NCI-H2196 treated with DMSO at 0.1 percent for 48 hours (cell line): ENCODE data around the gene TENM3.
A peak's percentile ranks its signal among the peaks of the same experiment; 100 is the strongest.

Experiments used
- DNase-seq: peaks from one replicate; lab custom pipeline; 2025; ENCODE audit not compliant: unreplicated experiment; lab: John Stamatoyannopoulos, UW

Gene TENM3

DNA sequence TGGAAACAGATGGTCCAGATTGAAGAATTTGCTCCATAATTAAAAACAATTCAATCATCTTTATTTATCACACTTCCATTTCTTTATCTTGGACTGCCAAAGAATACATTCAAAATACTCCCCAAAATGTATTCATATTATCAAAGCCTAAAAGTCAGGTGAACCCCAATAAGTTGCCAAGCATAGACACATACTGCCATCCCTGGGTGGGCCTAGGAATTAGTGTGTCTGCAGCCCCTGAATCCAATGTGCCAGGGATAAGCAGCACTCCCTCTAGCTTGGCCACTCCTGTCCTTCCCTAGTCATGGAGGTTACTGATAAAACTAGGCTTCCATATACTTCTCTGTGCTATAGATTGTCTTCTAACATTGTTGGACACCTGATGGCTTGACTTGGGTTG is 199.9 kb downstream of the TENM3 start:
- no peak for DNase-seq

DNA sequence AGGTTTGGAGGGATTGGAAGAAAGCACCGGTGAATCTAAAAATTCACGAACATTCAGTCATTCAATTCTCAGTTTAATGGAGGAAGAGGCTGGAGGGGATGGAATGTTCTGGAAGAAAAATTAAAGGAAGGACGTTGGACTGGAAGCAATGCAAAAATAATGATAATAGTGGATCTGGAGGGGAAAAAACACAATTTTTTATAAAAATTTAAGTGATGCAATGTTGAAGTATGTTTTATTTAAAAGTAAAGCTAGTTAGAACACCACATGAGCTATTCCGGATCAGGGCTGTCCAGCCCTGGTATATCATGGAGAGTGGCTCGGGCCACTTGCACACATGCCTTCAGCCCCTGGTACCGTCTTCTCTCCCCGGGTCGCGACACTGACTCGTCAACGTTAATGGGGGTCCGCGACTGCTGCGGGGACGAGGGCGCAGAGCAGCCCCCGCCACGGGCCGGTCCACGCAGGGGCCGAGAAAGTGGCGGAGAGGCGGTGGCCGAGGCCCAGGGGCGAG is 204.6 kb downstream of the TENM3 start:
- no peak for DNase-seq

DNA sequence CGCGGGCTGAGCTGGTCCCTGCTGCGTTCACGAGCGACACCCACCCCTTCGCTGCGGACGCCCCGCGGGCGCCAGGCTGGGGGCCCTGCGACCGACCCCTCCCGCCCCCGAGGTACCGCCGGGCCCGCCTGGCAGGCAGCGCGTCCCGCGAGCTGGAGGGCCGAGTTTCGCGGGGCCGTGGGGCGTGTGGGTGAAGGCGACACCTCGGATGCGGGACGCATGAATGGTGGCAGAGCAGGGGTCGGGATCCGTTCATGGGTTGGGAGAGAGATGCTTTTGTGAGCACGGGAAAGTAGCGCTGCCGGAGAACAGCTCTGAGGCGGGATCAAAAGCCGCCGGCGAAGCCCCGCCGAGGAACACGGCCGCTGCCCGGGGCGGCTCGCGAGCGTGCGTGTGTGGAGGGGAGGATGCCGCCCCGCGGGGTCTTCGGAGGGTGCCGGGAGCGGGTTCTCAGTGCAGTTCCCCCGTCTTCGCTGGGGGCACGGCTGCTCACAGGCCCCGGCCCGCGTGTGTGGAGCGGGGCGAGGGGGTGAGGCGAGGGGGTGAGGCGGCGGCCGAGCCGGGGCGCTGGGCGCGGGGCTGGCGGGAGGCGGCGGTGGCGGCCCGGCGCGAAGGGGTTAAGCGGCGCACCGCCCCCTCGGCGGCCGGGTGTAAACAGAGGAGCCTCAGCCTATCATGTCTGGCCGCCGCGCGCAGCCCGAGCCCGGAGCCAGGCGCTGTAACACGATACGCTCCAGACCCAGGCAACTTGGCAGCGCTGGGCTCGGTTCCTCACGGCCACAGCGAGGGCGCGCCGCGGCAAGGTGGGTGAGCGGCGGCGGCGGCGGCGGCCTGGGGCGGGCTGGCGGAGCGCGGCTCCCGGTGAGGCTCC is 205.3 kb downstream of the TENM3 start:
- peak; percentile 66 for DNase-seq

DNA sequence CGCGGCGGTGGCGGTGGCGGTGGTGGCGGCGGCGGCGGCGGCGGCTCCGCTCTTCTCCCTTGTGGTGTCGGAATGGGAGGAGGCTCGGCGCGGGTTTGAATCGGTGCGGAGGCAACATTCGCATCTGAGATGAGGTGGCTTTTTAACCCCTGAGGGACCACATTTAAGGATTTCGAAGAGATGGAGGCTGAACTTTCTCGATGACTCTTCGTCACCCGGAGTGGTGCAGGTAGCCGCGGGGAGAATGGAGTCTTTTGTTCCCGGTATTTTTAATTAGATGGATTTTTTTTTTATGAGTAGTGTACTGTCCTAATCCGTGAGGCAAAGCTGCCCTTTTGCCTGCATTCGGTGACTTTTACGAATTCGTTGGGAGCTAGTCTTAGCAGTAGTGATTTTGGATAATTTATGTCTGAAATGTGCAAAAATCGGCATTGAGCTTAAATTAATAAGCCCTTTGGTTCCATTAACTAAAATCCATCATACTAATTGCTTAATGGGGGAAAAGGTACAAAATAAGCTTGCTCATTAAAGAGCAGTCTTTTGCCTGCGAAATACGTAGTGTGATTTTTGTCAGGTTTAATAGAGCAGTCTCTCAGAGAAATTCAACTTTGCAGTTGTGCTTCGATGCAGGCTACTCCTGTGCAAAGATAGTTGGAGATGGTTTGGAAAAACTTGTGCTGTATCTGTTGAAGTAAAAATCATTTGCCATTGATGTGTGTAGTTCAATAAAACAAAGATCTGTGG is 206.2 kb downstream of the TENM3 start:
- no peak for DNase-seq

DNA sequence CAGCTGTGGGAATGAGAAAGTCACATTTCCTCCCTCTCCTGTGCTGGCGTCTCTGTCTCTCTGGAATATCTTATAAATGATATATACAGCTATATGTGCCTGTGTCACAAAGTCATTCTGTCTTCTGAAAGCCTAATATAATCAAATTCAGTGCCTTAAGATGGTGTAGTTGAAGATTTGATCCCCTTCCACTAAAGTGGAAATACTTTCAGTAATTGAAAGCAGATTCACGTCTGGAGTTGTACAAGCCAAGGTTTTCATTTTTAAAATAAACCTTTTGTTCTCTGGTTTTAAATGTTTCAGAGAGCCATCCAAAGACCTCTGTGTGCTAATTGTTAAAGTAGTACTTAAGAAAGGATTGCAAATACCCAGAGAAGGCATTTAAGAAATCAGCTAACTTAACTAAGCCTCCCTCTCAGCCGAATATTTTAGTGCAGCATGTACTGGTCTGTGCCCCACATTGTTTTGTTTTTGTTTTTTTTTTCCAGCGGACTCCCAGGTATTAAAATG is 206.8 kb downstream of the TENM3 start:
- no peak for DNase-seq

DNA sequence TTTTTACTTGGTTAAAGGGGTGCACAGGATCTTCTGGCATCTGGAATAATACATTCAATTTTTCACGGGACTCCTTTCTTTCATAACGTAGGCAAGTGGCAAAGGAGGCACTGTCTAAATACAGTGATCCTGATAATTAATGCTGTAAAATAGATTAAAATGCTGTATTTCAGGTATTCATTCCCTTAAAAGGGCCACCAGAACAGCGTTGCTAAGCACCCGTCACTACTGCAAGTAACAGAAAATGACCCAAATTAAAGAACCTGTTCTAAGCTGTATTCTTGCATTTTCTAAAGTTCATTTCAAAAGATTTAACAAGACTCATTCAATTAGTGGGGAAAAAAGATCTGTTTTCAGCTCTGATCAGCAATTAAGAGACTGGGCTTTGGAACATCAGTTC is 208.2 kb downstream of the TENM3 start:
- DNase-seq = no peak

DNA sequence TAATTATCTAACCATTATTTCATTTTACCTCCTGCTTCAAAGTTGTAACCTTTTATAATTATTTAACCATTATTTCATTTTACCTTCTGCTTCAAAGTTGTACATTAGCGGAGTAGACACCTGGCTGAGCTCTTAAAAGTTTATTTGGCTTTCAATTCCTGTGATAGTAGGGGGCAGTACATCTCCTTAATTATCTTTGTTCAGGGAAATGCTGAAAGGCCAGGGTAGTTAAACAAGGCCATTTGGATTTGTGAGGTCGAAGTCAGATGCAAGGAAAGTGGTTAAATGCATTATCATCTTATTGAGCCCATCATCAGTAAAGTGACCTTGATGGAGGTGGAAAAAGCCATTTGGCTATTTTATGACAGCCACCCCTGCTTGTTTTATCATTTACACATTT is 210.6 kb downstream of the TENM3 start:
- no peak for DNase-seq

DNA sequence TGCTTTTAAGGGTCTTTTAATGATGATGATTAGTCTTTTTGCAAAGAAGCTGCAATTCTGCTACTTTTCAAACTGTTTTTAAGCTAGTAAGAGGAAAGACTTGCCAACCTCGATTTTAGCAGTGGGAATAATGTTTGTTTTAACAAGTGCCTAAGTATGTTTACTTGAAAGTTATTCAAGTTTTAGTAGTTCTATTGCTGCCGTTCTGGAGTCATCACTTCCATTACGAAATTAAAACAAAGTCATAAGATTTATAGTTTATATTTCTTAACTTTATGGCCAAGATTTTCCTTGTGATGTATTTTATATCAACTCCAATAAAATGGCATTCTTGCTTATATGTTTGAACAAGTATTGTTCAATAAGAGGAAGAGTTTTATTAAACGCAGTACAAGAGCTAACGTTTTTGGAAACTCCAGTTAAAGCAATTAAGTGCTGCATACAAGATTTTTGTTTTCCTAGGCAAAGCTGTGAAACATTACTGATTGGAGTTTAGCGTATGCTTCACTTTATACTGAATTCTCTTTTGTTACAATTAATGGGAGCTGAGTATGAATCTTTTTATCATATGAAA is 211.3 kb downstream of the TENM3 start:
- DNase-seq = no peak

DNA sequence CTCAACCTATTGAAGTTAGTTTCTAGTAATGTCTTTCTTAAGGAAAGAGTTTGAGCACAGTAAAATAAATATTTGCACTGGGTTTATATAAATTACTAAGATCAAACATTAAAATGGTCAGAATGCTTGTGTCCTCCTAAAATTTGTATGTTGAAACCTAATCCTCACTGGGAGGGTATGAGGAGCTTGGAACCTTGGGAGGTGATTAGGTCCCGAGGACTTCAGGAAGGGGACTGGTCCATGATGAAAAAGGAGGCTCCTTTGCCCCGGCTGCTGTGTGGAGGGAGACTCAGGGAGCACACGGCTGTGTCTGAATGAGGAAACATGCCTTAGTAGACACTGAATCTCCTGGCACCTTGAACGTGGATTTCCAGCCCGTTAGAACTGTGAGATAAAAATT is 221.9 kb downstream of the TENM3 start:
- no peak for DNase-seq

DNA sequence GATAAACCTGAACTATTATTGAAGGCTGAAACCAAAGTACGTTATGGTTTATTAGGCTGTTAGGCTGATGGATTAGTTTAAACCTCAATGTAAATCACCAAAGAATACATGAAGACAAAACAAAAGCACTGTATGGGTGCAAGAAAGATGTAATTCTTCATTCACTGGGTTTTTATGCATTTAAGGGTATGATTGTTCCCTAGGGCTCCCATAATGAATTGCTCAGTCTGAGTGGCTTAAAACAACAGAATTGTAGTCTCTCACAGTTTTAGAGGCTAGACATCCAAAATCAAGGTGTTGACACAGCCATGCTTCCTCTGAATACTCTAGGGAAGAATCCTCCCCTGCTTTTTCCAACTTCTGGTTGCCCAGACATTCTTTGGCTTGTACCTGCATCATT is 222.8 kb downstream of the TENM3 start:
- DNase-seq = no peak

DNA sequence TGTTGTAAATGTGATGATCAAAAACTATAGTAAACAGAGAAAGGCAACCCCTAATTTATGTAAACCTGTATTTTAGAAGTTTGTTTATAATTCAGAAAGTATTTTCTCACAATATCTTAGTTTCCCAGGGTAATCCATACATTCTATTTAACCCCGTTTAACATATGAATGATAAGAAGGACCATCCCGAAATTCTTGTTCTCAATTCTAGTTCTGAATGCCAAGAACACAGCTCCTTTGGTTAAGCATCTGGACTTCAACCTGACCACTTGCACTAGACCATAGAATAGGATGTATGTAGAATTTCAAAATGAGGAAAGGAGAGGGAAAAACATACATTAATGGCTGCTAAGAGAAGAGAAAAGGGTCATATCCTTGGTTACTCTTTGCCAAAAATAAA is 227.0 kb downstream of the TENM3 start:
- DNase-seq = no peak

DNA sequence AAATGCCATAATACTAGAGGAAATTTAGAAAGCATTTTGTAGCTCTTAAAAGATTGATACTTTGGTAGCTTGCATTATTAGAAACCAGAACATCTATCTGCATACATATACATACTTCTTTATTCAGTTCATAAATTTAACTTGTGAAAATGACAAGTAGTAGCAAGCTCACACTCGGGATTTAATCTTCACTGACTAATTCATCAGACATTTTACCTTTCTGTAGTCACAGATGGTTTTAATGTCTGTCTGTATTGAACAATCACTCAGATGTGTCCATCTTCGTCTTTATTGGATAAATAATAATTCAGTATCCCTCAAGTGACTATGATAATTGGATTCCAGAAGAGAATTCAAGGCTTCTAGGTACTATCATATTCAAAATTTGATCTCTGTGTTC is 232.3 kb downstream of the TENM3 start:
- DNase-seq = no peak

DNA sequence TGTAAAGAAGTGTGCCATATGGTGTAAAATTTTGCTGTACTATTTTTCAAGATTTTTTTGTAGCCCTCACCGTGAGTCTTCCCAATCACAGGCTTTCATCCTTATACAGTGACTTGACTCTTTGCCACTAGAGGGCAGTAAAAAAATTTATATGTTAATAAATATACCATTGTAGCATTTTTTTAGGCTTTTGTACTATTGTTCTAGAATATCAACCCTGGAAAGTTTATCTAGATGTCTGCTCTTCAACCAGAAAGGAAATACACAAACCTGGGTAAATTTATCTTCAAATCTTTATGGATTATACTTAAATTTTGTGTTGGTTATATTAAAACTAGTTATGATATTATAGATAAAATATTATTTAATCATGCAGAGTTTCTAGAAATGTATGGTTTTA is 235.3 kb downstream of the TENM3 start:
- DNase-seq = no peak

DNA sequence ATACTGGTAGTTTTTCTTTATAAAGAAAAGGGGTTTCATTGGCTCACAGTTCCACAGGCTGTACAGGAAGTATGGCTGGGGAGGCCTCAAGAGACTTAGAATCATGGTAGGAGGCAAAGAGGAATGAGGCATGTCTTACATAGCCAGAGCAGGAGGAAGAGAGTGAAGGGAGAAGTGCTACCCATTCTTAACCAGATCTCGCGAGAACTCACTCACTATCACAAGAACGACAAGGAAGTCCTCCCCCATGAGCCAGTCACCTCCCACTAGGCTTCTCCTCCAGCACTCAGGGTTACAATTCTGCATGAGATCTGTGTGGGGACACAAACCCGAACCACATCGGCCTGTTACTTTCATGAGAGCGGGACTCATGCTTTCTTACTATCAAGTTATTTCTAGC is 240.5 kb downstream of the TENM3 start:
- DNase-seq = no peak

DNA sequence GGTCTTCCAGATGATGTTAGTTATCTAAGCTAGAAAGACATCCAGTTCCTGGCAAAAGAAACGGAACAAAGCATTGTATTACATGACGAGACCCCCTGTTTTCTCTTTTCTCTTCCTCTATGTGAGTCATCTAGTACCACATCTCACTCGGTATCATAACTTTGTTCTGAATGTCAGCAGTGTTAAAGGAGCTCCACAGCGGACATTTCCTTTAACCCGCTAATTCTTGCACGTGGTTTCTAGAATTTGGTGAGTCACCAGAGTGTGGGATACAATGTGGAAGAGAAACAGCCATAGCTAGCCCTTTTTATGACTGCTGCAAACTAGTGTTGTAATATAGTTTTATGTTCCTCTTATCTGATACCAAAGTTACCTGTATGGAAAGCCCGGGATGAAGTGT is 243.7 kb downstream of the TENM3 start:
- no peak for DNase-seq

DNA sequence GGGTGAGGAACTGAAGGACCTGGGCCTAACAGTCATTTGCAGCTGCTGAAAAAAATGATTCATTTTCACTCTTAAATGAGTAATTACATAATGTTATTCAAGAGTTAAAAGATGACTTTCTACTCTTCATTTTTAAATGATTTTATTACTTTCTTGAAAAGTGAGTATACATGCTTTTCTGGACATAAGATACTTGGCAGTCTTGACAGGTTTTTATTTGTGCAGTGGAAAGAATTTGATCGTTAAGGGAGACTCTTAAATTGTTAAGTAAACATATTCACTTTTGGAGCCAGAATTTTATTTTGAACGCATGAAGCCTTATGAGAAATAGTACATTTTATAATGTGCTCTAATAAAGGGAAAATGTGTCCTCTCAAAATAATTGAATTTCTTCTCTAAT is 245.7 kb downstream of the TENM3 start:
- no peak for DNase-seq

DNA sequence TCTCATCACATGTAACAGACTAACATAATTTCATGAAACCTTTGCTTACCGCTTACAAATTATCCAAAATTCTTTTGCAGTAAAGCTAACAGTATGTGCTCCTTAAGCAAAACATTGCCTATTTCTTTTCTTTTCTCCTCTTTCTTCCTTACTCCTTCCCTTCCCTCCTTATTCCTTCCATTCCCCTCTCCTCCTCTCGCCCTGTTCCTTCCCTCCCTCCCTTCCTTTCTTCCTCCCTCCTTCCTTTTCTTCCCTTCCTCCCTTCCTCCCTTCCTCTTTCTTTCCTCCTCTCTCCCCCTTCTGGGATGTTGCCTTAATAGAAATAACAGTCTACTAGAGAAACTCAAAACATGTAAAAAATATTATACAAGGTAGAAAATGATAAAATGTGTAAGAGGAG is 246.4 kb downstream of the TENM3 start:
- no peak for DNase-seq

DNA sequence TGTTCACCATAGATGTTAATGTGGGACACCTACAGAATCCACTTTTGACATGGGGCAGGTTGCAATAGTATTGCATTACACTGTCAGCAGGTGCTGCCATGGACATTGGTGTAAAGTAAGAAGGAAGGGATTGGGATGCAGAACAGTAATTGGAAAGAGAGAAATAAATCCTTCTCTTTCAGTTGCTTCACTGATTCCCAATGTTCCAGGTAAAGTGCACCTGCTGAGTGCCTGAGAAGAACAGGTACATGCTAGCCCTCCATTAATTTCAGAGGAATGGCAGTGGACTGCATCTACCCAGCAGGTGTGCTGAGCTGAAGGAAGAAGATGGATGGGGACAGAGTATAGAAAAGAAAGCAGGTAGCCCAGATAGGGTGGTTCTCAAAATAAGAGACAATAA is 248.5 kb downstream of the TENM3 start:
- no peak for DNase-seq

DNA sequence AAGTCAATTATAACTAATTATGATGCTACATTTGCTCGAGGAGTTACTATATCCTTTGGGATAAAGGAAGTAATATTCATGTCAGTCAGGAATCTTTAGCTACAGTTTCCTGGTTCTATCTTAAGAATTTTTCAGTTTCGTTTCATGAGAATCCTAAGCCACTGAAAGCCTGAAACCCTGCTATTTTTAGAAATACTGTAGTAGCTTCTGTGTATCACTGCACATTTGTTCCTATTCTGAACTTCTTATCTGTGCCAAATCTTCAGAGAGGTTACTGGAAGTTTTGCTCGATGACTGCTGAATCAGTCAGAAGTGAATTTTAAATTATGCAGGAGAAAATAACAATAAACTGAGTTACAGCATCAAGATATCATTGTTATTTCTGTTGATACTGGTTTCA is 249.2 kb downstream of the TENM3 start:
- no peak for DNase-seq

DNA sequence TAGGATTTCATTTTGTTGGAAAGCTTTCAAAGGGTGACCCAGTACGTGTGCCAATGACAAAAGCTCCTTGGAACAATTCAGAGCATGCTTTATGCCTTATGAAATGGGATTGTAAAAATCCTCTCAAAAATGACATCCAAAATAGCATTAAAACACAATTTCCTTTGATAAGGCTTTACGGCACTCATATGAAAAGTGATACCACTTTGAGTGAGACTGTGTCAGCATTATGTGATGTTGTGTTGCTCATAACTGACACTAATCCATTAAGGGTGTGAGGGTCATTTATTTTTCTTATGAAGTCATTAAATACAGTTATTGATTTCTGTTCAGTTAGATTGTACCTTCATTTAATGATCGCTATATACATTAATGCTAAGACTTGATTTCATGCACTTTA is 250.2 kb downstream of the TENM3 start:
- DNase-seq = no peak

DNA sequence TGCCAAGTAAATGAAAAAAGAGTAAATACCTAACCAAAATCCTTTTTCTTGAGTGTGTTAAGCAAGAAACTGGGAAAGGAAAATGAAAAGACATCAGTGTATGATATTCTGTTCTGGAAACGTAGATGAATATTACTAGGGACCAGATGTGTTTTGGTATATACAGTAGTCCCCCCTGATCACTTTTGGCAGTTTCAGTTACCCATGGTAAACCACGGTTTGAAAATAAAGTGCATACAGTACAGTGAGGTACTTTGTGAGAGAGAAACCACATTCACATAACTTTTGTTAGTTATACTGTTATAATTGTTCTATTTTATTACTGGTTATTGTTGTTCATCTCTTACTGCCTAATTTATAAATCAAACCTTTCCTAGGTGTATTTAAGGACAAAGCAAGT is 250.9 kb downstream of the TENM3 start:
- no peak for DNase-seq

DNA sequence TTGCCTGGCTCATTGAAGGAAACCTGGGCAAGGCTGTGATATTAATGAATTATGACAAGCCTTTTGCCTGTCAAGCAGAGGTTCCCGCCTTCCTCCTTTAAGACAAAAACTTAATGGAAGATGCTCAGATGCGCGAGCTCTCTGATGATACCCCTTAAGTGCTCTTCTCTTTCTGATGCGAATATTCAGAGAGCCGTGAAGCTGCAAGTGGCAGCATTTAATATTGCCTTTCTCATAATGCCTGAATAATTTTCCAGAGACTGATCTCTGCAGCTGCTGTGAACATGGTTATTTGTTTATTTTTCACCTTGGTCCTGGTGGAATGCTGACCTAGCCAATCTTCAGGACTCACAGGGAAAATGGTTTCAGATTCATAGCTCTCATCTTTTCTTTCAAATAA is 251.8 kb downstream of the TENM3 start:
- DNase-seq = no peak
